Measurements from ENCODE around the gene GATB.
"Not testable (repeated sequence)": the region's sequence is repeated elsewhere in the genome, so short reads cannot be mapped to it uniquely, and the experiment has no call there.

The GATB gene

GRCh38 chr4:151784706-151785105 is 23.9 kb upstream of the GATB start:
- no peak for DNase-seq

- no peak for DNase-seq
Observed at GRCh38 chr4:151783867-151784266, 23.1 kb upstream of the GATB start.

- no peak for DNase-seq
Observed at GRCh38 chr4:151782296-151782695, 21.5 kb upstream of the GATB start.

GRCh38 chr4:151781026-151781425 is 20.2 kb upstream of the GATB start:
- DNase-seq, result no peak

DNA sequence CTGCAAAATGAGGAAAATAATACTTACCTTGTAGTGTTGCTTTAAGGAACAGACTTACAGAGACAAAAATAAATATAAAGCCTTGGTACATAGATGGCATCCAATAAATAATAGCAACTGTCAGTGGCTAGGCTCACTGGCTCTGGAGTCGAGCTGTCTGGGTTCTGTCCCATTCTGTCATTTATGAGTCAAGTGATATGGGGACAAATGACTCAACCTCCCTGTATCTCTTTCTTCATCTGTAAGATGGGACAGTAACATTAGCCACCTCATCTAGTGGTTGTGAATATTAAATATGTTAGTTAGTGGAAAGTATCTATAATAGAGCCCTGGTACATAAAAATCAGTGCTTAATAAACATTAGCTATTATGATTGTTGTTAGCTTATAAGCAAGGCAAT is 16.7 kb upstream of the GATB start:
- no peak for DNase-seq

DNA sequence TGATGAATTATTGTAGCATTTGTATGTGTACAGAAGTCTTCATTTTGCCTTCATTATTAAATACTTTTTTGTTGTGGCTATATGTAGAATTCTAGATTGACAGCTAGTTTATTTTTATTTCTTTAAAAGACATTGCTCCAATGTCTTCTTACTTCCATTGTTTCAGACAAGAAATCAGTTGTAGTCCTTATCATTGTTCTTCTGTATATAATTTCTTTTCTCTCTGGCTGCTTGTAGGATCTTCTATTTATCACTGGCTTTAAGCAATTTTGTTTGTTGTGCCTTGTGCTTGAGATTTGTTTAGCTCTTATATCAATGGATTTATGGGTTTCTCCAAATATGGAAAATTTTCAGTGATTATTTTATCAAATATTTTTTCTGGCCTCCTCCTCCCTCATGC is 13.5 kb upstream of the GATB start:
- no peak for DNase-seq

DNA sequence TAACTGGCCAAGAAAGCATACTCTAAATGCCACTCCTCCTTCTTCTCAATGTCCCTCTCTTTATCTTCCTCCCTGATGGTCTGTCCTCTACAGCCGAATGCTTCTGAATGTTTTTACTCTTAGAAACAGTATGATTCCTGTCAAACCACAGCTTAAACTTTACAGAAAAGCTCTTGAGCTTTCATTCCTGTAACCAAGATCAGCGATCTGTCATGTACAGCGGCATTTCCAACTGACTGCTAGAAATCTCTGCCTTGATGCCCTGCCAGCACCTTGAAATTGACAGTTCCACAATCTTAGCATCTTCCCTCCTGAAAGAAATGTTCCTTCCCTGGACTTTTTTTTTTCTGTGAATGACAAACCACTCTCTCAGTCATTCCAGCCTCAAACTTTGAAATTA is 11.5 kb upstream of the GATB start:
- no peak for DNase-seq

GRCh38 chr4:151771664-151772063 is 10.9 kb upstream of the GATB start:
- no peak for DNase-seq

DNA sequence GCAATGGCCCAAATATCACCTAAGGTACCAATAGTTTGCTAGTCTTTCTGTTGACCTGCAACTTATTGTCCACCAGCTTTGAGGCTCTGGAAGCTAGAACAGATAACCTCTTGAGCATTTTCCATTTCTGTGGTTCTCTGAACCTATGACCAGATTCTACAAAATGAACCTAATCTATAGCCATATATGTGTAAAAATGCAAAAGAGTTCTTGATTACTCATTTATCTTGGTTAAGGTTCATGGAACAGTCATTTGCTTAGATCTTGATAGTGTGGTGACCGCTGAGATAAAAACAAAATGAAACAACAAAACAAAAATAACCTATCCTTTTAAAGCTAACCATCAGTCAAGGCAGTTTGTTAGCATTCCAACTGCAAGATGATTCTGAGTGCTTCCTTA is 9.3 kb upstream of the GATB start:
- no peak for DNase-seq

GRCh38 chr4:151768835-151769234 is 8.0 kb upstream of the GATB start:
- no peak for DNase-seq

DNA sequence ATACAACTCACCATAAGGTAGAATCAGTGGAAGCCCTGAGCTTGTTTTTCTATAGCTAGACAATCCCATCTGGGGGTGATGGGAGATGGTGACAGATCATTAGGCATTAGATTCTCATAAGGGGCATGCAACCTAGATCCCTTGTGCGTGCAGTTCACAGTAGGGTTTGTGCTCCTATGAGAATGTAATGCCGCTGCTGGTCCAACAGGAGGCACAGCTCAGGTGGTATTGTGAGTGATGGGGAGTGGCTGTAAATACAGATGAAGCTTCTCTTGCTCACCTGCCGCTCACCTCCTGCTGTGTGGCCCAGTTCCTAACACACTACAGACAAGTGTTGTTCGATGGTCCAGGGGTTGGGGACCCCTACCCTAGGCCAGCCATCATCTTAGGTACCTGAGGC is 5.9 kb upstream of the GATB start:
- DNase-seq, result peak; percentile 21

DNA sequence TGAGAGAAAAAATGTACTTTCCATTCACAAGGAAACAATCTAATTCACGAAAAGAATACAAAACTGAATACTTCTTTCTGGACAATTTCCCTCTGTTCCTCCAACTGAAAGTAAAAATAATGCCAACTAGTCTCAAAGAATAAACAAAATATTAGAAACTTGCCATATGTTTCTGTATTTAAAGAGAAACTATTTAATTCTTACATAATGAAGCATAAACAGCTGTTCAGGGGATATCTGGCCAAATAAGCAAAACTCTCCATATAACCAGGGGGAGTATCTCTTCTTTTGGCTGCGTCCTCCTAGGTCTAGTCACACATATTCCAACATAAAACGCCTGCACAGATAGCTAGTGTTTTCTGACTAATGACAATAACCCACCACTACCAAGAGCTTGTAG is 805 bp downstream of the GATB start:
- DNase-seq, result no peak

DNA sequence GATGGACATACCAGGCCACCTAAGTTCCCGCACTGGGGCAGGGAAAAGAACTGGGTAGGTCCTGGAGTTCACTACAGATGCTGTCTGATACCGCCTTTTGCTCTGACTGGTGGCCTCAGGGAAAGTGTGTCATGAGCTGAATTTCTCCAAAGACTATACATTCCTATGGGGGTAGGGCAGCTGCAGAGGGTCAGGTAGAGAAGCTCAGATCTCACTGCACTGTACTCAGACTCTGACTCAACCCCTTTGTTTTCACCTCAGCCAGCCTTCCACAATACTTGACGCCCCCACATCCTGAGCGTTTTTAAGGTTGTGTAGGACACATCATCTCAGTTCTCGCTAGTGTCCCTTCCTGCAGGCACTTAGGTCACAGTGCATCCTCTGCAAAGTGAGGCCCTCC is 7.8 kb downstream of the GATB start:
- no peak for DNase-seq

GRCh38 chr4:151750156-151750555 is 10.7 kb downstream of the GATB start:
- no peak for DNase-seq

- no peak for DNase-seq
Observed at GRCh38 chr4:151745481-151746231, 15.2 kb downstream of the GATB start.

- peak; percentile 33 for DNase-seq
Observed at GRCh38 chr4:151744614-151745013, 16.2 kb downstream of the GATB start.

- no peak for DNase-seq
Observed at GRCh38 chr4:151743894-151744293, 16.9 kb downstream of the GATB start.

GRCh38 chr4:151743128-151743854 is 17.5 kb downstream of the GATB start:
- DNase-seq, result no peak

- no peak for DNase-seq
Observed at GRCh38 chr4:151738720-151739517, 21.9 kb downstream of the GATB start.

GRCh38 chr4:151736852-151737251 is 24.0 kb downstream of the GATB start:
- not testable (repeated sequence) for DNase-seq

GRCh38 chr4:151736361-151736760 is 24.4 kb downstream of the GATB start:
- no peak for DNase-seq

DNA sequence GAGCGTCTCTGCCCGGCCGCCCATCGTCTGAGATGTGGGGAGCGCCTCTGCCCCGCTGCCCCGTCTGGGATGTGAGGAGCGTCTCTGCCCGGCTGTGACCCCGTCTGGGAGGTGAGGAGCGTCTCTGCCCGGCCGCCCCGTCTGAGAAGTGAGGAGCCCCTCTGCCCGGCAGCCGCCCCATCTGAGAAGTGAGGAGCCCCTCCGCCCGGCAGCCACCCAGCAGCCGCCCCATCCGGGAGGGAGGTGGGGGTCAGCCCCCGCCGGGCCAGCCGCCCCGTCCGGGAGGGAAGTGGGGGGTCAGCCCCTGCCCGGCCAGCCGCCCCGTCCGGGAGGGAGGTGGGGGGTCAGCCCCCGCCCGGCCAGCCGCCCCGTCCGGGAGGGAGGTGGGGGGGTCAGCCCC is 29.1 kb downstream of the GATB start:
- DNase-seq, result not testable (repeated sequence)

- DNase-seq, result no peak
Observed at GRCh38 chr4:151729731-151730559, 30.9 kb downstream of the GATB start.
